T-helper 2 cell (primary cell): Measurements from ENCODE around the gene WNT4.

Experiments used
- DNase-seq, 5 experiments: peaks; one replicate each; pipeline versions ENCODE4 v3.0.0 to v3.0.0-alpha.2; 2012 to 2022

Gene WNT4

GRCh38 chr1:22107126-22107525 lies 35.8 kb downstream of the WNT4 start:
- no peak for DNase-seq

GRCh38 chr1:22105611-22106207 lies 37.2 kb downstream of the WNT4 start:
- peak in 2 of 5 experiments; percentile 16 to 61 for DNase-seq

GRCh38 chr1:22104865-22105437 lies 37.9 kb downstream of the WNT4 start:
- peak in 3 of 5 experiments; percentile 33 to 89 (median 54) for DNase-seq

- DNase-seq, result no peak
These were observed 38.8 kb downstream of the WNT4 start for GRCh38 chr1:22104094-22104493.

- DNase-seq, result no peak
These were observed 40.2 kb downstream of the WNT4 start for GRCh38 chr1:22102746-22103145.

- no peak for DNase-seq
These were observed 40.9 kb downstream of the WNT4 start for GRCh38 chr1:22101995-22102394.

GRCh38 chr1:22101199-22101598 lies 41.7 kb downstream of the WNT4 start:
- DNase-seq, result no peak

GRCh38 chr1:22100168-22100567 lies 42.7 kb downstream of the WNT4 start:
- DNase-seq, result no peak

GRCh38 chr1:22098752-22099151 lies 44.1 kb downstream of the WNT4 start:
- DNase-seq, result no peak

- DNase-seq, result no peak
These were observed 46.4 kb downstream of the WNT4 start for GRCh38 chr1:22096463-22096862.

- no peak for DNase-seq
These were observed 46.9 kb downstream of the WNT4 start for GRCh38 chr1:22096036-22096435.

- DNase-seq, result no peak
These were observed 49.4 kb downstream of the WNT4 start for GRCh38 chr1:22093513-22093912.

- DNase-seq, result peak in 2 of 5 experiments; percentile 14 to 70
These were observed 50.7 kb downstream of the WNT4 start for GRCh38 chr1:22092026-22092768.

GRCh38 chr1:22090867-22091266 lies 52.0 kb downstream of the WNT4 start:
- no peak for DNase-seq

- DNase-seq, result peak in 1 of 5 experiments; percentile 31
These were observed 53.1 kb downstream of the WNT4 start for GRCh38 chr1:22089787-22090186.

- DNase-seq, result peak in 1 of 5 experiments; percentile 48
These were observed 53.7 kb downstream of the WNT4 start for GRCh38 chr1:22089134-22089571.

GRCh38 chr1:22088331-22088730 lies 54.6 kb downstream of the WNT4 start:
- no peak for DNase-seq

- DNase-seq, result no peak
These were observed 62.7 kb downstream of the WNT4 start for GRCh38 chr1:22080191-22080590.

- no peak for DNase-seq
These were observed 64.8 kb downstream of the WNT4 start for GRCh38 chr1:22078133-22078532.

- no peak for DNase-seq
These were observed 65.2 kb downstream of the WNT4 start for GRCh38 chr1:22077728-22078127.

- no peak for DNase-seq
These were observed 66.6 kb downstream of the WNT4 start for GRCh38 chr1:22076346-22076745.

GRCh38 chr1:22075718-22076117 lies 67.2 kb downstream of the WNT4 start:
- DNase-seq, result no peak

GRCh38 chr1:22074803-22075202 lies 68.1 kb downstream of the WNT4 start:
- DNase-seq, result no peak

- DNase-seq, result no peak
These were observed 71.4 kb downstream of the WNT4 start for GRCh38 chr1:22071511-22071910.
